NCI-H1417 (cell line): ENCODE measurements around the gene RAI14.

Experiments used
- DNase-seq, 3 experiments: peaks; one replicate each; lab custom pipeline; 2025; lab: John Stamatoyannopoulos, UW

Gene RAI14

DNA sequence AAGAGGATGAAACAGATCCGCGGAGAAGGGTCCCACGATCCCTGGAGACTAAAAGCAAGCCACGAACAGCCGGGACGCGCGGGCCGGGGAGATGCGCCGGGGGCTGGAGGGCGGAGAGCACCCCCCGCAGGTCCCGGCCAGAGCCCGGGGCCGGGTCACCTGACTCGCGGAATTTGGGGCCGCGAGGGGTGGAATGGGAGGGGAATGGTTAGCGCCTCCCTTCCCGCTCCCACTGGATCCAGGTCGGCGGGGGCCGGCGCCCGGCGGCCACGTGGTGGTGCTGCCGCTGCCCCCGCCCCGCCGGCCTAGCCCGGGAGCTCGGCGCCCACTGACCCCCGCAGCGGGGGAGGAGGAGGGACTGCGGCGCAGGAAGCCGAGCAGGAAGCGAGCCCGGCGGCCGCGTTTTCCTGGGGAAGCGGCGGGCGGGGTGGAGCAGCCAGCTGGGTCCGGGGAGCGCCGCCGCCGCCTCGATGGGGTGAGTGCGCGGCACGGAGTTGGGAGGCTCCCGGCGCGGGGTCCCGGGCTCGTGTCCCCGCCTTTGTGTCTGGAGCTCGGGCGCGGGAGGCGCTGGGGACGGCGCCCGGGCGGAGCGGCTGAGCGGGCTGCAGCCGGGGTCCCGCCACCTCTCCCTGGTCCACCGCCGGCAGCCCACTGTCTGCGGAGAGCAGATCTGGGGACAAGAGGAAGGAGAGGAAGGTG, at the start of gene RAI14:
Gene RAI14, plus strand, starts transcription at position 328 of the 699 bp plus-strand sequence. CDS start 30,592 bp downstream, outside the sequence.
- DNase-seq, result peak in 2 of 3 experiments; percentile 84 to 86

DNA sequence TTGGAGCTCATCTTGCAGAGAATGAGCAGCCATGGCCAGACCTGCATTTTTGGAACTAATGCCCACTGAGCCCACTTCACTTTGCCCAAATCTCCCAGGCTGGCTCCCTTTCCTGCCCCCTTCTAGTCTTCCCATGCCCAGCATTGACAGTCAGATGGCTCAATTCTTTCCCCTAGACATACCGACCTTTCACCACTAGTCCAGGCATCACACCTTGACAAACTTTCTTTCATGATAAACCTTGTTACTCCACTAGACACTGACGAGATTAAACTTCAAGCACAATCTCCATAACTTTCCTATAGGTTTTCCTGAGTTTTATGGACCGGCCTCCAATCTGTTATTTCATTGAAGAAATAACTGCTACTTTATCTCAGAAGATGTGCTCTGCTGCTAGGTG, 47.8 kb upstream of the RAI14 start:
- DNase-seq, result no peak

DNA sequence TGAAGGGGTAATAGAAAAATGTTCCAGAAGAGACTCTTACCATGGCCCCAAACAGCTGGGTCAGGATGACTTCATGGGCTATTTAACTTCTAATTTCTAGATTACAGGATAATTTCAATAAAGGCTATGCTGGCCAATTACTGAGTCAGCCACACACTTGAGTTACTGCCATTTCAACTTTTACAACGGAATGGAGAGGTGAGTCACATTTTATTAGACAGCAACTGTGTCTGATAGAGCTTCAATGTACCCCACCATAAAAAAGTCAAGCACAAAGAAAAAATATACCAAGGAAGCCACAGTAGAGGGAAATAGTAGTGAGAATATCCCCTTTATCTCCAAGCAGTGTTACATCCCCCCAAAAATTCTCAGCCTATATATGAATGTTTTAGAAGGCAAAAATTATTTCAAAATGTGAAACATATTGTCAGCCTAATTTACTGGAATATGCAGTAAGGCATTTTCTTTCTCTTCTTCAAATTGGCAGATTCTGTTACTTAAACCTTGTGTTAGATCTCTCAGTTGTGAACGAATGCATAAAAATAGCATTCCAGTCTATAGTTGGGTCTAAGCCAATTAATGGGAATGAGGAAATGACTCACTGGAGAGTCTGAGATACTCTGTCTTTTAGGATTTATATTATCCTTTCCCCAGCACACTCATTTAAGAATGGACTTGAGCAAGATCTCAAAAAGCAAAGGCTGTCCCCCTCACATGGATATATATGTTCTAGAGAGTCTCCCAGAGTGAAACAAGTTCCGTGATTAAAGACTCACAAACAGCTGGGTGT, 47.1 kb upstream of the RAI14 start:
- no peak for DNase-seq

DNA sequence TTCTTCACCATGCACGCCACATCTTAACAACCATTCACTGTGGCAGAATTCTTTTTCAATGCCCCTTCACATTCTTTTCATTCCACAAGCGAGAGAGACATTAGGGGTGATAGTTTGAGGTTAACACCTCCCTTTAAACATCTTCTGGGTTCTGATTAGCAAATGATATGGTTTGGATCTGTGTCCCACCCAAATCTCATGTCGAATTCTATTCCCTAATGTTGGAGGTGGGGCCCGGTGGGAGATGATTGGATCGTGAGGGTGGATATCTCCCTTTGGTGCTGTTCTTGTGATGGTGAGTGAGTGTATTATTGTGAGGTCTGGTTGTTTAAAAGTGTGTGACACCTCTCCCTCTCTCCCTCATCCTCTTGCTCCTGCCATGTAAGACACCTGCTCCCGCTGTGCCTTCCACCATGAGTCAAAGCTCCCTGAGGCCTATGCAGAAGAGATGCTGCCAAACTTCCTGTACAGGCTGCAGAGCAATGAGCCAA, 46.1 kb upstream of the RAI14 start:
- DNase-seq, result no peak

- no peak for DNase-seq
These were observed 45.6 kb upstream of the RAI14 start for GRCh38 chr5:34610546-34610945.

GRCh38 chr5:34611464-34612415, 44.4 kb upstream of the RAI14 start:
- peak in 1 of 3 experiments; percentile 24 for DNase-seq

DNA sequence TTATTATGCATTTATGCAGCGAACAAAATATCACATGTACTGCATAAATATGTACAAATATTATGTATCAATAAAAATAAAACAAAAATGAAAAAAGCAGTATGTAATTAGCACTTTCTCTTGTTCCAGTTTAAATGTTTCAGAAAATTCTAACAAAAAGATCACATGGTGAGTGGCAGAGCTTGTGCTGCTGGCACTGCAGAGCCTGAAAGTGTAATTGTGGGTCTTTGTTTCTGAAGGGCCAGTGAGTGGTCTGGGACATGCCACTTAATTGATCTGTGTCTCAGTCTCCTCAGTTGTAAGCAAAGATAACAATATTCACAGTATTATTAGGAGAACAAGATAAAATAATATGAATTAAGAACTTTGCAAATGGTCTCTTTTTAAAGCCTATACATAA, 39.5 kb upstream of the RAI14 start:
- DNase-seq, result peak in 2 of 3 experiments; percentile 56 to 90

- DNase-seq, result no peak
These were observed 37.6 kb upstream of the RAI14 start for GRCh38 chr5:34618371-34619065.

- no peak for DNase-seq
These were observed 35.9 kb upstream of the RAI14 start for GRCh38 chr5:34620185-34620584.

- no peak for DNase-seq
These were observed 34.6 kb upstream of the RAI14 start for GRCh38 chr5:34621277-34622097.

DNA sequence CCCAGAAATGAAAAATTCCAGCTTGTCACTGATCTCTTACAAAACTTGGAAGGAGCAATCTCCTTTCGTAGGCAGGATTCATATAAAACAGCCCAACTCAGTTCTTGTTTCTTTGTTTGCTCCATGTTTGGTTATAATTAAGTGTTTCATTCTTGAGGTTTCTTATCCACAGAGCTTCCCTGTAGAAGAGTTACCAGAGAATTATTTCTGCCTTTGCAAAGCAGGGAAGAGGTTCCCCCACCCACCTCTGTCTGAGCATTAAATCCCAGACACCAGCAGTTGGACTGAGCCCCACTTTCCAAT, 34.1 kb upstream of the RAI14 start:
- DNase-seq, result no peak

- no peak for DNase-seq
These were observed 31.4 kb upstream of the RAI14 start for GRCh38 chr5:34624691-34625090.

DNA sequence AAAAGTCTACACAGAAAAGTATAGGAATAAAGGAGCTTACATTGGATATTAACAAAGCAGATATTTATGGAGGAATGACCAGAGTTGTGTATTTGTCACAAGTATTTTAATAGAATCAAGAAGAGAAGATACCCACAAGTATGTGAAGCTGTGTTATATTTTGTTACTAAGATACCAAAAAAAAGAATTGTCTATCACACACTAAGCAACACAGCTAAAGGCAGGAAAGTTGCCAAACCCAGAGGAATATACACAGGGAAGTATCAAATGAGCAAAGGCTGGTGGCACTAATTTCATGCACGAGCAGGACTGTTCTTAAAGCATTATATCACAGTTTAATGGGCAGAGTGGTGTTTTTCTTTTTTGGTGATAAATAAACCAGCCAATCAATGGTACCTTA, 30.9 kb upstream of the RAI14 start:
- no peak for DNase-seq

GRCh38 chr5:34626036-34626435, 30.1 kb upstream of the RAI14 start:
- DNase-seq, result no peak

- DNase-seq, result no peak
These were observed 29.4 kb upstream of the RAI14 start for GRCh38 chr5:34626751-34627150.

DNA sequence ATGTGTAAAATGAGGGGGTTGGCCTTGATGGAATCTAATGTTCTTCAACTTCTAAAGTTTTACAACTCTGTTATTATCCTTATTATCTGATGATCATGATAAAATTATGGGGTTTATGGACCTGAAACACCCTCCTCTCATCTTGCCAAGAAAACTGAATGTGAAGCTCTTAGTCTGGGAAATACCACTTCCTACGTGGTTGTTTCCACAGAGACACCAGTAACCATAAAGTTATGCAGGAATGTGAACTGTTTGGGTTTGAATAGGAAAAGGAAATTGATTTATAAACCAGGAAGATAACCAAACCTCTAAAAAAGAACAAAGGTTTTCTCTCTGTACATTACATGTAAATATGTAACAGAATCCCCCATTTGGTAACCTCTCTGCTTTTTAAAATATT, 28.3 kb upstream of the RAI14 start:
- no peak for DNase-seq

GRCh38 chr5:34628373-34628772, 27.8 kb upstream of the RAI14 start:
- no peak for DNase-seq

DNA sequence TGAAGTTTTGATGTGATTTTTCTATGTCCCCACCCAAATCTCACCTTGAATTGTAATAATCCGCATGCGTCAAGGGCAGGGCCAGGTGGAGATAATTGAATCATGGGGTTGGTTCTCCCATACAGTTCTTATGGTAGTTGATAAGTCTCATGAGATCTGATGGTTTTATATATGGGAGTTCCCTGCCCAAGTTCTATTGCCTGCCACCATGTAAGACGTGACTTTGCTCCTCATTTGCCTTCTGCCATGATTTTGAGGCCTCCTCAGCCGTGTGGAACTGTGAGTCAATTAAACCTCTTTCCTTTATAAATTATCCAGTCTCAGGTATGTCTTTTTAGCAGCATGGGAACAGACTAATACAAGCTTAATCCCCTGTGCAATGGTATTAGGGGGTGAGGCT, 25.5 kb upstream of the RAI14 start:
- no peak for DNase-seq

DNA sequence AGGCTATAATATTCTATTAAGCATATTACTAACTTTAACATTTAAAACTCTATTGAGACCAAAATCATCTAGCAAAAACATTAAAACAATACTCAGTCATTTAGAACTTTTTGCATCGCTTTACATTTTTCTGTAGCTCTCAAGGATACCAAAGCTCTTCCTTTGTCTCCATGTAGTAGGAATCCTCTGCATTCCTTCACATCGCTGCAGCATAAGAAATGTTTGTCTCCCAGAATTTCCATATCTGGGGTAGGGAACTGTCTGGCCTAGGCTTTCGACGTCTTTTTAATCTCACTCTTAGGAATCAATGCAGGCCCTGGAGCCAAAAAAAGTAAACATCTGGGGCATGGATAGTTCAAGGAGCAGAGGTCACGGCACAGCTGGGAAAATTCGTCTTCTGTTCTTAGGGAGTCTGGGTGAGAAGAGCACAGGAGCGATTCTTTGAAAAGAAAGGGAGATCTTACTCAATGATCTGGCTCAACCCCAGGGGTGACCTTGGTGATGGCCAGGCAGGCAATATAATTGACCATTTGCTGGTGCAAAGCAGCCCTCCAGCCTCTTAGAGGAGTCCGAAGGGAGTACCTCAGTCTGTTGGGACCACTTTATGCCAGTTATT, 23.2 kb upstream of the RAI14 start:
- no peak for DNase-seq

DNA sequence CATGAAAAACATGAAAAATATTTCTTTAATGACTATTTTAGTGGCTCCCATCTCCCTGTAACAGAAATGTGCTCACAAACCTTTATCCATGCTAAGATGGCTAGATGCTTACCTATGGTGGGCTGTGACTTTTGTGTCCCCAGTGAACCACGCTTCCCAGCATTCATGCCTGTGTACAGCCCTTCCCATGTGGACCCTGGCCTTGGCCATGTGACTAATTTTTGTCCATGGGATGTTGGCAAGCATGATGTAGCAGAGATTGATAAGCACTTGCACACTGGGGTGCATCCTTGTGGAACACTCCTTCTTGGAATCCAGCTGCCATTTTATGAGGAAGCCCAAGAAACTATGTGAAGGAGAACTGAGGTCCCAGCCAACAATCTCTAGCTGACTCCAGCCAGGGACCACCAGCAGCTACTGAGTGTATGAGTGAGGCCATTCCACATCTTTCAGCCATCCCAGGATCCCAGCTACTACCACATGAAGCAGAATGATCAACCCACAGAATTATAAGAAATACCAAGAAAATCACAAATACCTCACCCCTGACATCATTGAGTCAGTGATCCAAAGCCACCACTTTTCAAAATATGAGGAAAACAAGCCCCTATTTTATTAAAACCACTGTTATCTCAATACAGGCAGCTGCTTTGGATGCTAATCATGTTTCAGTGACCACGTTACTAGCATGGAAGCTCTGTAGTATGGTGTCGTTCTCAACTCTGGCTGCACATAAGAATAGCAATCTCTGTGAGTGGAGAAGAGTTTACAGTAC, 16.1 kb upstream of the RAI14 start:
- no peak for DNase-seq
